Measurements from ENCODE around the gene PPP1CC. TPM values are rescaled to one million over a fixed set of nuclear protein-coding genes. Genes with fewer than 3 reads are reported as not detected.

The PPP1CC gene
- total and polyA plus RNA-seq, 2 donors from 2014 or later, result 57.0 to 82.3 TPM

GRCh38 chr12:110776410-110776809, 33.7 kb upstream of the PPP1CC start:
- peak in 3 of 5 donors; percentile 29 to 66 (median 62) for DNase-seq
- Histone ChIP-seq H3K27ac (ENCODE audit: low read depth in 2 of 2, low read length in 2 of 2) (no peak overlapping the region), H3K4me1 (ENCODE audit: control insufficient read depth in 2 of 3, insufficient read depth in 2 of 3, low read depth in 1 of 3, low read length in 3 of 3) (no peaks in the 10 kb centered on the region), H3K27me3 (ENCODE audit: control insufficient read depth, insufficient read depth, low read length) (no peaks in the 10 kb centered on the region), H3K4me3 (ENCODE audit: low read length in 3 of 3) (no peak overlapping the region), H3K9me3 (ENCODE audit: control insufficient read depth in 2 of 3, insufficient read depth in 1 of 3, low read length in 3 of 3) (no peaks in the 10 kb centered on the region), H3K36me3 (ENCODE audit: control insufficient read depth in 2 of 3, insufficient read depth in 3 of 3, low read length in 3 of 3) (no peaks in the 10 kb centered on the region), H3K9ac (ENCODE audit: low read length in 3 of 3) (no peak overlapping the region)
- no peak for FAIRE-seq
- TF ChIP-seq, protein P1, sequence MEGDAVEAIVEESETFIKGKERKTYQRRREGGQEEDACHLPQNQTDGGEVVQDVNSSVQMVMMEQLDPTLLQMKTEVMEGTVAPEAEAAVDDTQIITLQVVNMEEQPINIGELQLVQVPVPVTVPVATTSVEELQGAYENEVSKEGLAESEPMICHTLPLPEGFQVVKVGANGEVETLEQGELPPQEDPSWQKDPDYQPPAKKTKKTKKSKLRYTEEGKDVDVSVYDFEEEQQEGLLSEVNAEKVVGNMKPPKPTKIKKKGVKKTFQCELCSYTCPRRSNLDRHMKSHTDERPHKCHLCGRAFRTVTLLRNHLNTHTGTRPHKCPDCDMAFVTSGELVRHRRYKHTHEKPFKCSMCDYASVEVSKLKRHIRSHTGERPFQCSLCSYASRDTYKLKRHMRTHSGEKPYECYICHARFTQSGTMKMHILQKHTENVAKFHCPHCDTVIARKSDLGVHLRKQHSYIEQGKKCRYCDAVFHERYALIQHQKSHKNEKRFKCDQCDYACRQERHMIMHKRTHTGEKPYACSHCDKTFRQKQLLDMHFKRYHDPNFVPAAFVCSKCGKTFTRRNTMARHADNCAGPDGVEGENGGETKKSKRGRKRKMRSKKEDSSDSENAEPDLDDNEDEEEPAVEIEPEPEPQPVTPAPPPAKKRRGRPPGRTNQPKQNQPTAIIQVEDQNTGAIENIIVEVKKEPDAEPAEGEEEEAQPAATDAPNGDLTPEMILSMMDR (IDR thresholded peaks at IDR 0.05; ENCODE audit: borderline replicate concordance, extremely low read depth, insufficient read depth), result no peak
- intact Hi-C loops (cut with DNase I), result no loop called here

DNA sequence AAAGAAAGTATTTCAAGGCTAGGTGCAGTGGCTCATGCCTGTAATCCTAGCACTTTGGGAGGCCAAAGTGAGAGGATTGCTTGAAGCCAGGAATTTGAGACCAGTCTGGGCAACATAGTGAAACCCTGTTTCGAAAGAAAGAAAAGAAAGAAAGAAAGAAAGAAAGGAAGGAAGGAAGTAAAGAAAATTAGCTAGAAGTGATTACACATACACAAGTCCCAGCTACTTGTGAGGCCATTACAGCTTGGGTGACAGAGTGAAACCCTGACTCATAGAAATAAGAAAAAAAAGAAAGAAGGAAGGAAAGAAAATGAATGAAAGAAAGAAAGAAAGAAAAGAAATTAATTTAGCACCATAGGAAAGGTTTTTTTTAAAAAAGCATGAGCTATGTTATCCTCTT, 33.3 kb upstream of the PPP1CC start:
- intact Hi-C loops (cut with DNase I), result no loop called here
- no peak overlapping the region for H3K27ac ChIP-seq (ENCODE audit: low read depth in 2 of 2, low read length in 2 of 2)

DNA sequence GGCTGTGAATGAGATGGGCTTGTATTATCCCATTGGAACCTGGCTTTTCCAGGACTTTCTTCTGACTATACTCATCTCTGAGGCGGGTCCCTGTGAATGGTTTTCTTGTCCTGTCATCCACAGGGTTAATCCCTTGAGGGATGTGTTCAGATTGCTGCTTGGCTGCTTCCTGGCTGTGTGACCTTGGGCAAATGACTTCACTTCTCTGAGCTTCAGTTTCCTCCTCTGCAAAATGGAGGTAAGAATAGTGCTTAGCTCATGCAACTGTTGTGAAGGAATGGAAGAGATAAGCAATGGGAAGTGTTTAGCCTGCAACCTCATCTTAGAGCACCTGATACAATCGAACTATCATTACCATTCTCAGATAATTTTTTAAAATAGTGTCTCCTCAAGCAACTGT, 32.1 kb upstream of the PPP1CC start:
- Histone ChIP-seq H3K27ac (ENCODE audit: low read depth in 2 of 2, low read length in 2 of 2) (no peak overlapping the region), H3K36me3 (ENCODE audit: control insufficient read depth in 2 of 3, insufficient read depth in 3 of 3, low read length in 3 of 3) (no peaks in the 10 kb centered on the region), H3K27me3 (ENCODE audit: control insufficient read depth, insufficient read depth, low read length) (no peaks in the 10 kb centered on the region), H3K4me1 (ENCODE audit: control insufficient read depth in 2 of 3, insufficient read depth in 2 of 3, low read depth in 1 of 3, low read length in 3 of 3) (no peaks in the 10 kb centered on the region), H3K9ac (ENCODE audit: low read length in 3 of 3) (no peak overlapping the region), H3K4me3 (ENCODE audit: low read length in 3 of 3) (no peak overlapping the region), H3K9me3 (ENCODE audit: control insufficient read depth in 2 of 3, insufficient read depth in 1 of 3, low read length in 3 of 3) (no peaks in the 10 kb centered on the region)
- DNase-seq (no peak), FAIRE-seq (no peak)
- intact Hi-C loops (cut with DNase I), result no loop called here
- TF ChIP-seq, protein P1 (IDR thresholded peaks at IDR 0.05; ENCODE audit: borderline replicate concordance, extremely low read depth, insufficient read depth), result no peak

More for the DNA sequence above, 33.3 kb upstream of the PPP1CC start:
- H3K9ac ChIP-seq (ENCODE audit: low read length in 3 of 3), result no peak overlapping the region
- H3K36me3 ChIP-seq (ENCODE audit: control insufficient read depth in 2 of 3, insufficient read depth in 3 of 3, low read length in 3 of 3), result no peaks in the 10 kb centered on the region
- no peak overlapping the region for H3K4me3 ChIP-seq (ENCODE audit: low read length in 3 of 3)
- no peaks in the 10 kb centered on the region for H3K4me1 ChIP-seq (ENCODE audit: control insufficient read depth in 2 of 3, insufficient read depth in 2 of 3, low read depth in 1 of 3, low read length in 3 of 3)
- FAIRE-seq (no peak), DNase-seq (no peak)
- TF ChIP-seq, protein P1 (IDR thresholded peaks at IDR 0.05; ENCODE audit: borderline replicate concordance, extremely low read depth, insufficient read depth), result no peak
- no peaks in the 10 kb centered on the region for H3K9me3 ChIP-seq (ENCODE audit: control insufficient read depth in 2 of 3, insufficient read depth in 1 of 3, low read length in 3 of 3)
- H3K27me3 ChIP-seq (ENCODE audit: control insufficient read depth, insufficient read depth, low read length), result no peaks in the 10 kb centered on the region

DNA sequence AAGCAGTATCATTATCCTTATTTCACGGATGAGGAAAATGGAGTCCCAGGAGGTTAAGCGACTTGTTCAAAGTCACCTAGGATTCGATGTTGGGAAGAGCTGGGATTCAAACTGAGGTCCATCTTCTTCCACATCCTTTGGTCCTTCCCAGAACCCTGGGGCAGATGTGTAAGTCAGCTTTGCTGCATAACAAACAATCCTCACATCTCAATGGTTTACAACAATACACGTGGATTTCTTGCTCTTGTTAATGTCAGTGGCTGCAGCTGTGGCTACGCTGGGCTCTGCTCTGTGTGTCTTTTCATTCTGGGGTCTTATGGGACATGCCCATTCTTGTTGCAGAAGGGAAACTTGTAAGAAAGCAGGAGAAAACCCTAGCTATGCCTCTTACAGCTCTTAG, 26.3 kb upstream of the PPP1CC start:
- FAIRE-seq, result no peak
- TF ChIP-seq, protein P1 (IDR thresholded peaks at IDR 0.05; ENCODE audit: borderline replicate concordance, extremely low read depth, insufficient read depth), result no peak
- intact Hi-C loops (cut with DNase I), result no loop called here

More for the DNA sequence above, 26.3 kb upstream of the PPP1CC start:
- H3K9me3 ChIP-seq (ENCODE audit: control insufficient read depth in 2 of 3, insufficient read depth in 1 of 3, low read length in 3 of 3), result no peaks in the 10 kb centered on the region
- no peak overlapping the region for H3K4me3 ChIP-seq (ENCODE audit: low read length in 3 of 3)
- no peaks in the 10 kb centered on the region for H3K27me3 ChIP-seq (ENCODE audit: control insufficient read depth, insufficient read depth, low read length)
- H3K27ac ChIP-seq (ENCODE audit: low read depth in 2 of 2, low read length in 2 of 2), result no peak overlapping the region
- no peak overlapping the region for H3K9ac ChIP-seq (ENCODE audit: low read length in 3 of 3)
- H3K36me3 ChIP-seq (ENCODE audit: control insufficient read depth in 2 of 3, insufficient read depth in 3 of 3, low read length in 3 of 3), result no peaks in the 10 kb centered on the region
- no peaks in the 10 kb centered on the region for H3K4me1 ChIP-seq (ENCODE audit: control insufficient read depth in 2 of 3, insufficient read depth in 2 of 3, low read depth in 1 of 3, low read length in 3 of 3)
- DNase-seq, result no peak
